OCI-LY1 (cell line): Measurements from ENCODE around the gene NRCAM.

Experiments
- H2AFZ ChIP-seq: fragments of 200-600 bp; sonication (generic), shearing (Covaris generic); 2 replicates; pipeline ENCODE4 v1.6.0; 2014; ENCODE audit warnings: antibody characterized with exemption, mild to moderate bottlenecking, low read length
- H3F3A ChIP-seq: fragments of 200-600 bp; sonication (generic), shearing (Covaris generic); 2 replicates; pipeline ENCODE4 v1.6.0; 2014; ENCODE audit warnings: mild to moderate bottlenecking, antibody characterized with exemption, low read length, moderate library complexity; ENCODE audit not compliant: insufficient read depth
- H3K27ac ChIP-seq: fragments of 200-600 bp; sonication (generic); 2 replicates; pipeline ENCODE4 v1.5.1; 2014; ENCODE audit warnings: low read length, mixed run types, mild to moderate bottlenecking, low read depth; ENCODE audit not compliant: poor library complexity, severe bottlenecking
- H3K27me3 ChIP-seq: fragments of 200-600 bp; sonication (generic); 2 replicates; pipeline ENCODE4 v1.6.0; 2014; ENCODE audit warnings: antibody characterized with exemption, mild to moderate bottlenecking, low read length, moderate library complexity; ENCODE audit not compliant: insufficient read depth
- H3K36me3 ChIP-seq: fragments of 200-600 bp; sonication (generic); 2 replicates; pipeline ENCODE4 v1.6.1; 2014; ENCODE audit warnings: mild to moderate bottlenecking, antibody characterized with exemption, low read length, moderate library complexity, mixed read lengths; ENCODE audit not compliant: insufficient read depth
- H3K4me1 ChIP-seq: fragments of 200-600 bp; sonication (generic); 2 replicates; pipeline ENCODE4 v1.5.1; 2014; ENCODE audit warnings: mild to moderate bottlenecking, low read length, moderate library complexity; ENCODE audit not compliant: insufficient read depth, severe bottlenecking
- H3K4me2 ChIP-seq: fragments of 200-600 bp; sonication (generic), shearing (Covaris generic); 2 replicates; pipeline ENCODE4 v1.6.1; 2014; ENCODE audit warnings: low read length
- H3K4me3 ChIP-seq: fragments of 200-600 bp; sonication (generic); 2 replicates; pipeline ENCODE4 v1.5.1; 2014; ENCODE audit warnings: low read length, low read depth, mild to moderate bottlenecking, mixed read lengths; ENCODE audit not compliant: poor library complexity, severe bottlenecking
- H3K79me2 ChIP-seq: fragments of 200-600 bp; shearing (Covaris generic); 2 replicates; pipeline ENCODE4 v1.6.1; 2016; ENCODE audit warnings: mixed run types, low read length, mixed read lengths; ENCODE audit not compliant: insufficient read depth
- H3K9ac ChIP-seq: fragments of 200-600 bp; sonication (generic), shearing (Covaris generic); 2 replicates; pipeline ENCODE4 v1.6.1; 2014; ENCODE audit warnings: mild to moderate bottlenecking, low read length, mixed read lengths
- H3K9me2 ChIP-seq: fragments of 200-600 bp; sonication (generic), shearing (Covaris generic); 2 replicates; pipeline ENCODE4 v1.6.1; 2014; ENCODE audit warnings: low read depth, mild to moderate bottlenecking, low read length, mixed read lengths
- H3K9me3 ChIP-seq: fragments of 200-600 bp; shearing (Covaris generic); 2 replicates; pipeline ENCODE4 v1.6.1; 2014; ENCODE audit warnings: low read length, mixed read lengths
- H4K20me1 ChIP-seq: fragments of 200-600 bp; sonication (generic), shearing (Covaris generic); 2 replicates; pipeline ENCODE4 v1.6.0; 2016; ENCODE audit warnings: mild to moderate bottlenecking, low read length; ENCODE audit not compliant: insufficient read depth
- EZH2 ChIP-seq: fragments of 200-600 bp; sonication (generic), shearing (Covaris generic); IDR thresholded peaks from 2 replicates; pipeline ENCODE4 v1.8.0; 2017; ENCODE audit warnings: borderline replicate concordance, mixed run types, mild to moderate bottlenecking, antibody characterized with exemption, low read length, moderate library complexity, mixed read lengths
- TF ChIP-seq, protein P1 (sequence below): fragments of 200-600 bp; sonication (generic), shearing (Covaris generic); IDR thresholded peaks from 2 replicates; pipeline ENCODE4 v1.5.1; 2017; ENCODE audit warnings: mild to moderate bottlenecking, antibody characterized with exemption, low read length, moderate library complexity, mixed read lengths

Gene NRCAM

GRCh38 chr7:108348913-108349312 is 107.3 kb downstream of the NRCAM start:
- Histone ChIP-seq H3K4me1 (no peaks in the 10 kb centered on the region), H3K4me2 (no peak overlapping the region)

GRCh38 chr7:108347616-108348015 is 108.6 kb downstream of the NRCAM start:
- no peaks in the 10 kb centered on the region for H3K9me3 ChIP-seq
- H3K9ac ChIP-seq = no peak overlapping the region
- H3K79me2 ChIP-seq = no peaks in the 10 kb centered on the region
- H2AFZ ChIP-seq = no peak overlapping the region
- H3K4me2 ChIP-seq = no peak overlapping the region
- TF ChIP-seq EZH2 = no peak
- TF ChIP-seq, protein P1, sequence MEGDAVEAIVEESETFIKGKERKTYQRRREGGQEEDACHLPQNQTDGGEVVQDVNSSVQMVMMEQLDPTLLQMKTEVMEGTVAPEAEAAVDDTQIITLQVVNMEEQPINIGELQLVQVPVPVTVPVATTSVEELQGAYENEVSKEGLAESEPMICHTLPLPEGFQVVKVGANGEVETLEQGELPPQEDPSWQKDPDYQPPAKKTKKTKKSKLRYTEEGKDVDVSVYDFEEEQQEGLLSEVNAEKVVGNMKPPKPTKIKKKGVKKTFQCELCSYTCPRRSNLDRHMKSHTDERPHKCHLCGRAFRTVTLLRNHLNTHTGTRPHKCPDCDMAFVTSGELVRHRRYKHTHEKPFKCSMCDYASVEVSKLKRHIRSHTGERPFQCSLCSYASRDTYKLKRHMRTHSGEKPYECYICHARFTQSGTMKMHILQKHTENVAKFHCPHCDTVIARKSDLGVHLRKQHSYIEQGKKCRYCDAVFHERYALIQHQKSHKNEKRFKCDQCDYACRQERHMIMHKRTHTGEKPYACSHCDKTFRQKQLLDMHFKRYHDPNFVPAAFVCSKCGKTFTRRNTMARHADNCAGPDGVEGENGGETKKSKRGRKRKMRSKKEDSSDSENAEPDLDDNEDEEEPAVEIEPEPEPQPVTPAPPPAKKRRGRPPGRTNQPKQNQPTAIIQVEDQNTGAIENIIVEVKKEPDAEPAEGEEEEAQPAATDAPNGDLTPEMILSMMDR = no peak
- no peaks in the 10 kb centered on the region for H3K36me3 ChIP-seq
- no peaks in the 10 kb centered on the region for H3F3A ChIP-seq
- no peaks in the 10 kb centered on the region for H3K9me2 ChIP-seq
- H3K27me3 ChIP-seq = no peaks in the 10 kb centered on the region; the same call in 1 of the 2 replicates
- no peak overlapping the region for H3K27ac ChIP-seq
- no peak overlapping the region for H3K4me3 ChIP-seq
- H4K20me1 ChIP-seq = no peaks in the 10 kb centered on the region
- no peaks in the 10 kb centered on the region for H3K4me1 ChIP-seq

More at GRCh38 chr7:108348913-108349312, 107.3 kb downstream of the NRCAM start:
- Histone ChIP-seq H3K79me2 (no peaks in the 10 kb centered on the region), H2AFZ (no peak overlapping the region), H3K4me3 (no peak overlapping the region), H3F3A (no peaks in the 10 kb centered on the region), H3K27me3 (no peaks in the 10 kb centered on the region; the same call in 1 of the 2 replicates), H3K9ac (no peak overlapping the region), H3K9me3 (no peaks in the 10 kb centered on the region), H3K9me2 (no peaks in the 10 kb centered on the region), H3K27ac (no peak overlapping the region), H4K20me1 (no peaks in the 10 kb centered on the region), H3K36me3 (no peaks in the 10 kb centered on the region)
- TF ChIP-seq EZH2 = no peak
- TF ChIP-seq, protein P1 = no peak

GRCh38 chr7:108345710-108346336 is 110.4 kb downstream of the NRCAM start:
- Histone ChIP-seq H3K9me3 (no peaks in the 10 kb centered on the region), H3K4me1 (no peaks in the 10 kb centered on the region), H3K4me2 (no peak overlapping the region), H3K4me3 (no peak overlapping the region), H4K20me1 (no peaks in the 10 kb centered on the region), H3K9ac (no peak overlapping the region), H3K27me3 (no peaks in the 10 kb centered on the region; the same call in 1 of the 2 replicates), H3K36me3 (no peaks in the 10 kb centered on the region), H3K27ac (no peak overlapping the region), H3F3A (no peaks in the 10 kb centered on the region), H2AFZ (no peak overlapping the region), H3K79me2 (no peaks in the 10 kb centered on the region), H3K9me2 (no peaks in the 10 kb centered on the region)
- TF ChIP-seq, protein P1 = no peak
- no peak for TF ChIP-seq EZH2
